ENCODE results near the gene HTT-AS.

The HTT-AS gene

DNA sequence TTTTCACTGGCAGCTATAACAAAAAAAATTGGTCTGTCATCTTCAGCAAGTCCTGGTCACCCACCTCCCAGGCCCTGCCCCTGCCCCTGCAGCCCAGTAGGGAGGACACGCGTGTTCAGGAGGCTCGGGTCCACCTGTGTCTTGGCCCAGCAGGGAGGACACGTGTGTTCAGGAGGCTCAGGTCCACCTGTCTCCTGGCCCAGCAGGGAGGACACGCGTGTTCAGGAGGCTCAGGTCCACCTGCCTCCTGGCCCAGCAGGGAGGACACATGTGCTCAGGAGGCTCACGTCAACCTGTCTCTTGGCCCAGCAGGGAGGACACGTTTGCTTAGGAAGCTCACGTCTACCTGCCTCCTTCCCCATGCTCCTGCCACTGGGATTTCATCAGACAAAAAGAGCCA, 44.9 kb downstream of the HTT-AS start:
- DNase-seq, result no peak

DNA sequence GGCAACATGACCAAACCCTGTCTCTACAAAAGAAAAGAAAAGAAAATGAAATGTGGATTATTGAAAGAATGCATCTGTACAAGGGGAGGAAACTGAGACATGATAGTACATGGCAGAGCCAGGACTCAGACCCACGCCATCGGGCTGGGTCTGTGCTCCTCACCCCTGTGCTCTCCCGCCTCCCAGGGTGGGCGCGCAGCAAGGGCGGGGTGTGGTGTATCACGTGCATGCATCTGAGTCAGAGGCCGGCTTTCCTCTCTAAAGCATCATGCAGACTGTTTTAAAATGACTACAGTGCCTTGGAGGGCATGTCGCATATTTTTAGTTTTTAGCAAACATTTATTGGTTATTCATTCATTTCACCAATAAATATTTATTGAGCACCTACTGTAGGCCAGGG, 47.8 kb downstream of the HTT-AS start:
- no peak for DNase-seq

- DNase-seq, result no peak
These were observed 48.5 kb downstream of the HTT-AS start for GRCh38 chr4:3025881-3026280.

GRCh38 chr4:3022651-3023050, 51.7 kb downstream of the HTT-AS start:
- no peak for DNase-seq

DNA sequence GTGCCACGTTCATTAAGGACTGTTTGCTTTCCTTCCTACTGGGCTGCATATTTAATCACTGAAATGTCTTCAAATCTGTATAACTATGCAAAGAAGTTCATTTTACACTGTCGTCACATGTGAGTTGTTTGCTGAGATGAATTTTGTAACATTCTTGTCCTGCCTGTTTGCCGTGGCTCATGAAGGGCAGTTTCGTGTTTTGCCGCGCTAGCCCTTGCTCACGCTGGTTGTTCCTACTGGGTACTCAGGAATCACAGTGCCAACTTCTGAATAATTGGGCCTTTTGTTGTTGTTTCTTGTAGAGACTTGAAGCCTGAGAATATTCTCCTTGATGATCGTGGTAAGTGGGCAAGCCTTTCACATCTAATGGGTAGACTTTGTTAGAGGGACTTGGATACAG, 52.2 kb downstream of the HTT-AS start:
- DNase-seq, result no peak

- no peak for DNase-seq
These were observed 52.7 kb downstream of the HTT-AS start for GRCh38 chr4:3021627-3022026.

DNA sequence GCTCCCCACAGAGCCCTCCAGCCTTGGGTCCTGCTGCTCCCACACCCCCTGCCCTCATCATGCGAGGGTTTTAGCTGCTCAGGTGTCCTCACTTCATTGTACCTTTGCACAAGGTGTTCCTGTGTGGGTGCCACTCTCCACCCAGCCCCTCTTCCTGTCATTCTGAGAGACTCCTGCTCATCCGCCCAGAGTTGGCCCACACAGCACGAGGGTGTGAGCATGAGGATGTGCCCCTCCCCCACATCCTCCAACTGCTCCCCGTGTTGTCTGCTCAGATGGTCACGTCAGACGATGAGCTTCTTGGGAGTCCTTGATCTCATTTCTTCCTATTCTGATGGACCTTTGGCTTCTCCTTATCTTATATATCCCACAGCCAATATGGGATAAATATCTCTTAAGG, 53.2 kb downstream of the HTT-AS start:
- DNase-seq, result no peak

- no peak for DNase-seq
These were observed 55.0 kb downstream of the HTT-AS start for GRCh38 chr4:3019145-3019846.

DNA sequence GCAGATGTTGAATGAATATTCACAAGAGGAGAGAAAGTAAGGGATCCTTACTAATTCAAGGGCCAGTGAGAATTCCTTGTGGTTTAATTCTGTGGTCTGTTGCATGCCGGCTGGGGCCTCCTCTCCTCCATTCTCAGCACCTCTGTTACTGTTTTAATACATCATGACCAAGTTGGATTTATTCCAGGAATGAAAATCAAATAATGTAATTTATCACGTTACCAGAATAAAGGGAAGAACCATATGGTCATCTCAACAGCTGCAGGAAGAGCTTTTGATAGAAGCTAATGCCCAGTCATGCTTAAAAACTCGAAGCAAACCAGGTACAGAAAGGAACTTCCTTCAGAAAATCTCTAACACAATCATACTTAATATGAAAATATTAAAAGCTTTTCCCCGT, 56.8 kb downstream of the HTT-AS start:
- no peak for DNase-seq

DNA sequence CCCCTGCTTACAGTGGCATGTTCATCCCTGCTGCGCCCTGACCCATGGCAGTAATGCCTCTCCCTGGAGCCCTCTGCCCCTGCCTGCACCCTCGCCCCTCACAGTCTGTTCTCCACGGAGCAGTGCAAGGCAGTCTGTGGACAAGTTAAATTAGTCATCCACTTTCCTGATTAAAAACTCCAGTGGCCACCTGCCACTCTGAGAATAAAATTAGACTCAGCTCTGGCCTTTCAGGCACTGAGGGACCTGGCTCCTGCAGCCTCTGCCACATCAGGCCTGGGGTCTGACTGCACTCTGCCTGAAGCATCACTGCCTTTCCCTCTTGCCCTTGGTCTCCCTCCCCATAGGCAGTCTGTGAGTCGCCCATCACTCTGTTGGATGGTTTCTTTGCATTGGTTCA, 57.4 kb downstream of the HTT-AS start:
- DNase-seq, result no peak

- DNase-seq, result no peak
These were observed 60.4 kb downstream of the HTT-AS start for GRCh38 chr4:3013839-3014350.

Data from amniotic stem cell (primary cell).